Activated CD4-positive, alpha-beta memory T cell treated with anti-CD3 and anti-CD28 coated beads for 36 hours (primary cell): ENCODE data around the gene NFATC1. TPM values are rescaled to one million over a fixed set of nuclear protein-coding genes. Genes with fewer than 3 reads are reported as not detected.

ENCODE experiments used
- CTCF ChIA-PET: fragments of 350-600 bp; sonication (Branson Sonifier 250); formaldehyde crosslinking; loops from one replicate; lab custom pipeline; 2021; ENCODE audit warnings: antibody characterized with exemption, inconsistent platforms; lab: Charles Lee
- POLR2A ChIA-PET: fragments of 350-600 bp; sonication (Branson Sonifier 250); formaldehyde crosslinking; loops from one replicate; lab custom pipeline; 2021; ENCODE audit warnings: antibody characterized with exemption; lab: Charles Lee
- DNase-seq: peaks from one replicate; pipeline ENCODE4 v3.0.0-alpha.2; 2020
- H3K27ac Mint-ChIP-seq: one replicate; pipeline ENCODE4 v1.8.0; 2021; ENCODE audit warnings: mixed read lengths
- H3K27me3 Mint-ChIP-seq: one replicate; pipeline ENCODE4 v1.8.0; 2021; ENCODE audit warnings: mixed read lengths
- H3K36me3 Mint-ChIP-seq: one replicate; pipeline ENCODE4 v1.8.0; 2021; ENCODE audit warnings: mixed read lengths
- H3K4me1 Mint-ChIP-seq: one replicate; pipeline ENCODE4 v1.8.0; 2021; ENCODE audit warnings: low read depth, mixed read lengths
- H3K4me3 Mint-ChIP-seq: one replicate; pipeline ENCODE4 v1.8.0; 2021; ENCODE audit warnings: mild to moderate bottlenecking, mixed read lengths
- H3K9me3 Mint-ChIP-seq: one replicate; pipeline ENCODE4 v1.8.0; 2021; ENCODE audit warnings: mixed read lengths
- intact Hi-C: fragments of 100-400 bp; cut with micrococcal nuclease; formaldehyde crosslinking; loops from one replicate; pipeline ENCODE4 v1.15.1; 2023
- total RNA-seq, 2 experiments: library from RNA; stranded (reverse); gene quantifications; one replicate each; pipeline ENCODE4 v1.2.3, GENCODE V29; 2021

The NFATC1 gene
- total RNA-seq, 2 experiments from 2014 or later = 83.7 to 85.4 TPM

- ChIA-PET CTCF (interaction anchor here (0.8 to 1.2 kb wide), 2 partner anchors 20 to 146 kb away, joined by 3 read pairs; no protein-coding TSS in a partner anchor), POLR2A (no interaction called here)
- H3K4me1 Mint-ChIP-seq = no peaks in the 10 kb centered on the region
- no peaks in the 10 kb centered on the region for H3K9me3 Mint-ChIP-seq
- no peaks in the 10 kb centered on the region for H3K36me3 Mint-ChIP-seq
- peaks cover 4% of the 10 kb centered on the region for H3K27me3 Mint-ChIP-seq
- intact Hi-C loops = no loop called here
- no peak overlapping the region for H3K27ac Mint-ChIP-seq
- DNase-seq = no peak
- no peak overlapping the region for H3K4me3 Mint-ChIP-seq
These were observed 10.9 kb upstream of the NFATC1 start for GRCh38 chr18:79384834-79385233.

DNA sequence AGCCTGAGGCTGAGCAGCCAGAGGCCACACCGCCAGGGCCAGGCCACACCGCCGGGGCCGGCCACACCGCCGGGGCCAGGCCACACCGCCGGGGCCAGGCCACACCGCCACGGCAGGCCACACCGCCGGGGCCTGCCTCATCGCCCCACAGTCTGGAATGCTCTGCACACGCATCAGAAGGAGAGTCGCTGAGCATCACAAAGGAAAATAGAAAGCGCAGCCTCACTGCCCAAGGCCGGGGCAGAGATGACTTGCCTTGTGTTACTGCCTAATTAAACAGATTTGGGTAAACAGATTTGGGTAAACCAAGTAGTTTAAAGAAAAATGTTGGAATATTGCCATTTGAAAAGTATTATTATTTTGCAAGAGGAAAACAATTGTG lies 10.4 kb upstream of the NFATC1 start:
- CTCF ChIA-PET = interaction anchor here (1.2 kb wide), 1 partner anchor 145 kb away, joined by 3 read pairs; no protein-coding TSS in a partner anchor
- DNase-seq = no peak
- no peak overlapping the region for H3K27ac Mint-ChIP-seq
- no peaks in the 10 kb centered on the region for H3K36me3 Mint-ChIP-seq
- H3K4me3 Mint-ChIP-seq = no peak overlapping the region
- POLR2A ChIA-PET = no interaction called here
- intact Hi-C loops = no loop called here
- H3K27me3 Mint-ChIP-seq = peaks cover 4% of the 10 kb centered on the region
- no peaks in the 10 kb centered on the region for H3K9me3 Mint-ChIP-seq
- H3K4me1 Mint-ChIP-seq = no peaks in the 10 kb centered on the region

- ChIA-PET POLR2A (no interaction called here), CTCF (no interaction called here)
- H3K27me3 Mint-ChIP-seq = peaks cover 4% of the 10 kb centered on the region
- H3K9me3 Mint-ChIP-seq = no peaks in the 10 kb centered on the region
- H3K27ac Mint-ChIP-seq = no peak overlapping the region
- intact Hi-C loops = no loop called here
- H3K36me3 Mint-ChIP-seq = no peaks in the 10 kb centered on the region
- H3K4me1 Mint-ChIP-seq = no peaks in the 10 kb centered on the region
- no peak overlapping the region for H3K4me3 Mint-ChIP-seq
- no peak for DNase-seq
These were observed 9.9 kb upstream of the NFATC1 start for GRCh38 chr18:79385708-79386341.

DNA sequence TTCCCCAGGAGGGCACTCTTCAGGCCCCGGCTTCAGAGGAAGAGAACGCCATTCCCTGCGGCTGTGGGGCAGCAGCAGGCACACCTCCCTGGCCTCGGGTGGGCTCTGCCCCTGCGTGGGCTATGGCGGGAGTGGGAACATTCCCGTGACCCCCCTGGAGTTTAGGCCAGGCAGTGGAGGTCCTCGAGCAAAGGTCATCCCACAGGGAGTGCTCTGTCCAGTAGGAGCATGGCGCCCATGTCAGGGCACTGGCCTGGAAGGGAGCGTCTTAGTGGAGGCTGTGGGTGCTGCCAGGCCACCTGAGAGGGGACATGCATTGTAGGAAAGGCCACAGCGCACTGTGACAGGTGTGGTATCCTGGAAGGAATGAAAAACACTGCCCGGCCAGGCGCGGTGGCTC lies 9.2 kb upstream of the NFATC1 start:
- CTCF ChIA-PET = no interaction called here

GRCh38 chr18:79387214-79387613 lies 8.5 kb upstream of the NFATC1 start:
- H3K27ac Mint-ChIP-seq = no peak overlapping the region
- intact Hi-C loops = no loop called here
- no peak for DNase-seq
- no peaks in the 10 kb centered on the region for H3K36me3 Mint-ChIP-seq
- no peak overlapping the region for H3K4me3 Mint-ChIP-seq
- CTCF ChIA-PET = interaction anchor here (1.3 to 4.4 kb wide), 2 partner anchors 8 to 12 kb away, joined by 4 to 35 read pairs; no protein-coding TSS in a partner anchor
- no peaks in the 10 kb centered on the region for H3K9me3 Mint-ChIP-seq
- POLR2A ChIA-PET = no interaction called here
- H3K4me1 Mint-ChIP-seq = peaks cover under 1% of the 10 kb centered on the region
- peaks cover 4% of the 10 kb centered on the region for H3K27me3 Mint-ChIP-seq

More for the DNA sequence above, 9.2 kb upstream of the NFATC1 start:
- intact Hi-C loops = no loop called here
- Mint-ChIP-seq H3K27ac (no peak overlapping the region), H3K36me3 (no peaks in the 10 kb centered on the region), H3K9me3 (no peaks in the 10 kb centered on the region), H3K4me3 (no peak overlapping the region), H3K4me1 (no peaks in the 10 kb centered on the region), H3K27me3 (peaks cover 4% of the 10 kb centered on the region)
- no peak for DNase-seq
- POLR2A ChIA-PET = no interaction called here

DNA sequence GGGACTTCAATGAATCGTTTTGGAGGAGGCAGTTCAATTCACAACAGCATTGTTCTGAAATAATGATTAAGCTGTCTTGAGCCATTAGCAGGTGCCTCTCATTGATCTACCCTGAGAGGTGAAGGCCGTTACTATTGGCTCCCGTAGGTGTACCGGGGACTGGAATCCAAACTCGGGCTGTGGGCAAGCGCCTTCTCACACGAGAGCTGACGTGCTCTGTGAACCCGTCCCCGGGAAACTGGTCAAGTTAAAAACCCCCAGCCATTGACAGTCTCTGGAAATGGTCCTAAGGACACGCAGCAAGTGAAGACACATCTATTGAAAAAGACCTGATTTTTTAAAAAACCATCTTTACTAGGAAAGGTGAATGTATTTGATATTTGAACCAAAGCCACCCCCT lies 8.1 kb upstream of the NFATC1 start:
- peaks cover 3% of the 10 kb centered on the region for H3K4me1 Mint-ChIP-seq
- no peaks in the 10 kb centered on the region for H3K36me3 Mint-ChIP-seq
- ChIA-PET POLR2A (no interaction called here), CTCF (interaction anchor here (1.3 to 4.4 kb wide), 2 partner anchors 8 to 11 kb away, joined by 4 to 35 read pairs; no protein-coding TSS in a partner anchor)
- H3K4me3 Mint-ChIP-seq = no peak overlapping the region
- no peak overlapping the region for H3K27ac Mint-ChIP-seq
- peaks cover 4% of the 10 kb centered on the region for H3K27me3 Mint-ChIP-seq
- DNase-seq = no peak
- H3K9me3 Mint-ChIP-seq = no peaks in the 10 kb centered on the region
- intact Hi-C loops = no loop called here

DNA sequence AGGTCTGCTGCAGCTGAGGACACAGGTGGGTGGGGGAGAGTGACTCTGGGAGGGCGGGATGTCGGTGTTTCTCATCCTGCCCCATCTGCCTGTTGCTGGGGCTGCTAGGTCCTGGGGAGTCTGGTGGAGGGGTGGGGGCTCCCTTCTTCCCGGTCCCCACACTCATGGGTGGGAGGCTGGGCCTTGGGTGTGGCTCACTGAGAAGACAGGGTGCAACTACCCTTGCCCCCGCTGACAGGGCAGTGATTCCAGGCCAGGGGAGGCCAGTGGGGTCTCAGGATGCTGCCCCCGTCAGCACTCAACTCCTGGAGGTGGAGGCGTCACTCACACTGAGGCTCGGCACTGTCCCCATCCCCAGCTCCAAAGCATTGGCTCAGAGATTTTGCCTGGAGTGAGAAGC lies 7.7 kb upstream of the NFATC1 start:
- DNase-seq = no peak
- H3K27ac Mint-ChIP-seq = no peak overlapping the region
- H3K4me3 Mint-ChIP-seq = no peak overlapping the region
- ChIA-PET POLR2A (no interaction called here), CTCF (interaction anchor here (1.3 to 4.4 kb wide), 2 partner anchors 8 to 11 kb away, joined by 4 to 35 read pairs; no protein-coding TSS in a partner anchor)
- H3K36me3 Mint-ChIP-seq = no peaks in the 10 kb centered on the region
- peaks cover 4% of the 10 kb centered on the region for H3K27me3 Mint-ChIP-seq
- H3K4me1 Mint-ChIP-seq = peaks cover 6% of the 10 kb centered on the region
- no peaks in the 10 kb centered on the region for H3K9me3 Mint-ChIP-seq
- intact Hi-C loops = no loop called here

GRCh38 chr18:79389689-79390088 lies 6.0 kb upstream of the NFATC1 start:
- Mint-ChIP-seq H3K36me3 (no peaks in the 10 kb centered on the region), H3K9me3 (no peaks in the 10 kb centered on the region), H3K27me3 (peaks cover 4% of the 10 kb centered on the region), H3K4me1 (peaks cover 10% of the 10 kb centered on the region), H3K4me3 (no peak overlapping the region), H3K27ac (no peak overlapping the region)
- CTCF ChIA-PET = interaction anchor here (1.1 to 4.4 kb wide), 2 partner anchors 10 to 140 kb away, joined by 4 to 35 read pairs; no protein-coding TSS in a partner anchor
- intact Hi-C loops = no loop called here
- DNase-seq = no peak
- POLR2A ChIA-PET = no interaction called here

DNA sequence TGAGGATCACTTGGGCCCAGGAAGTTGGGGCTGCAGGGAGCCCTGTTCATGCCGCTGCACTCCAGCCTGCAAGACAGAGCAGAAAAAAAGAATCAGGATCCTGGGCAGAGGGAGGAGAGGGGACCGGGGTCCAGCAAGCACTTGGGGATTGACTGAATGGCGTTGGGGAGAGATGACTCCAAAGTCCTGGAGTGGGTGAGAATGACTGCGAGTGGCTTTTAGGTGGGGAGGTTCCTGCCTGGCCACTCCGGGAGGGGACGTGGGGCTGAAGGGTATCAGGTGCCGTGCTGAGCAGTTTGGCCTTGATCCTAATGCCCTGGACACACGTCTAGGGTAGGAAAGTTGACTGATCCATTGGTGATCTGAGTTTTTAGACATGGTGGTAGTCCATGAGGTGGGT lies 3.5 kb upstream of the NFATC1 start:
- Mint-ChIP-seq H3K36me3 (peaks cover under 1% of the 10 kb centered on the region), H3K9me3 (no peaks in the 10 kb centered on the region), H3K4me3 (no peak overlapping the region), H3K27me3 (peaks cover 4% of the 10 kb centered on the region), H3K27ac (no peak overlapping the region), H3K4me1 (peaks cover 12% of the 10 kb centered on the region)
- ChIA-PET CTCF (interaction anchor here (1.5 to 2.1 kb wide), 2 partner anchors 12 to 15 kb away, joined by 4 to 22 read pairs; no protein-coding TSS in a partner anchor), POLR2A (interaction anchor here (0.7 to 7.5 kb wide), 4 partner anchors 13 to 289 kb away, joined by 3 to 63 read pairs (median 8); no protein-coding TSS in a partner anchor)
- intact Hi-C loops = no loop called here
- no peak for DNase-seq

DNA sequence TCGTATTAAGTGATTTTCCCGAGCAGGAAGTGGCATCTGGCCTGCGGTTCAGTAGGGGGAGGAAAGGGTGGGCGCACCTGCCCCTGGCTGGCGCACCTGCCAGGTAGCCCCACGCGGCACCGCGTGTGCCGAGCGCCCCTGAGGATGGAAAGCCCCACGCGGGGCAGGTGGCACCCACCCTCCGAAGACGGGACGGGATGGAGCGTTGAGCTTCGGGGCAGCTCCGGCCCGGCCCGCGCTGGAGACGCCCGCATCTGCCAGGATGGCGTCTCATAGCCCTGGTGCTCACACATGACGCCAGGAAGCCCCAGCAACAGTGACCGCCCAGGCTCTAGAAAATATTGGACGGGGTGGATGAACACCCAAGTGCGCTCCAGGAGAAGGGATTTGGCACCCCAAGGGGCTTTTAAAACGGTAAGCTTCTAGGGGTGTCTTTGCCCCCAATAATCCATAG lies 2.5 kb upstream of the NFATC1 start:
- peak overlapping the region; percentile 74 for H3K27ac Mint-ChIP-seq
- peaks cover 19% of the 10 kb centered on the region for H3K4me1 Mint-ChIP-seq
- ChIA-PET POLR2A (interaction anchor here (0.6 to 7.5 kb wide), 7 partner anchors 9 to 287 kb away, joined by 3 to 63 read pairs (median 4); no protein-coding TSS in a partner anchor), CTCF (interaction anchor here (0.8 to 2.1 kb wide), 12 partner anchors 11 to 250 kb away, joined by 3 to 22 read pairs (median 4); no protein-coding TSS in a partner anchor)
- DNase-seq = no peak
- intact Hi-C loops = no loop called here
- peak overlapping the region; percentile 77 for H3K4me3 Mint-ChIP-seq
- no peaks in the 10 kb centered on the region for H3K9me3 Mint-ChIP-seq
- H3K27me3 Mint-ChIP-seq = peaks cover 4% of the 10 kb centered on the region
- H3K36me3 Mint-ChIP-seq = peaks cover 8% of the 10 kb centered on the region

DNA sequence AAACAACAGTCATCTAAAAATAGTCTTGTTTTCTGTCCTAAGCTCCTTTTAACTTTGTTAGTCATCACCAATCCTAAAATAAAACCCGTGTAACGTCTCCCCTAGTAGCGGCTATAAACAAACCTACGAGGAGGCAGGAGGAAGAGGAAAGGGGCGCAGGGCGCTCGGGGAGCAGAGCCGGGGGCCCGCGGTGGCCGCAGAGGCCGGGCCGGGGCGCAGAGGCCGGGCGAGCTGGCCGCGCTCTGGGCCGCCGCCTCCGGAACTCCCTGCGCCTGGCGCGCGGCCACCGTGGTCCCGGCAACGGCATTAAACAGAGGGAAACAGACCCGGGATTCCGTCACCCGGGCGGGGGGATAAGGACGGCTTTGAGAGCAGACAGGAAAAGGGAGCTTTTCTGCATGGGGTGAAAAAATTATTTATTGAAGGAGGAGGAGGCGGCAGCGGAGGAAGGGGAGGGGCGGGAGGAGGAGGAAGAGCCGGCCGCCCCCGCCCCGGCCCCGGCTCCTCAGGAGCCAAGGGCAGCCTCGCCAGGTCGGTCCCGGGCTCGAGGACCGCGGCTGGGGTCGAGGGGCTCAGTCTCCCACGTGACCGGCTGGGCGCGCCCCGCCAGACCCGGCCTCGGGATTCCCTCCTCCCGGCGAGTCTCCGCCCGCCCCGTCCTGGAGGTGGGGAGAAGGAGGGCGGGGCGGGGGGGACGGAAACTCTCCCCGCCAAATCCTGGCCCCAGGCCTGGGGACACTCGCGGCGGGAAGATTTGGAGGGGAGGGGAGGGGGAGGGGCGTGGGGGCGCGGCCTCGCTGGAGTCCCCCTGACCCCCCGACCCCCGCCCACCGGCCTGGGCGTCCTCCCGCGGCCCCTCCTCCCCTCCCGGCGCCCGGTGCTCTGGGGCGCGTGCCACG lies 1.8 kb upstream of the NFATC1 start:
- POLR2A ChIA-PET = interaction anchor here (0.6 to 7.5 kb wide), 8 partner anchors 8 to 286 kb away, joined by 3 to 63 read pairs (median 4); no protein-coding TSS in a partner anchor
- Mint-ChIP-seq H3K4me3 (peak overlapping the region; percentile 77), H3K27ac (peak overlapping the region; percentile 74), H3K9me3 (no peaks in the 10 kb centered on the region), H3K4me1 (peaks cover 25% of the 10 kb centered on the region), H3K36me3 (peaks cover 13% of the 10 kb centered on the region), H3K27me3 (peaks cover 4% of the 10 kb centered on the region)
- intact Hi-C loops = loop anchor here (2.0 kb wide), 2 partner anchors 15 to 285 kb away; partner anchors contain the start of gene CTDP1
- peak; percentile 67 for DNase-seq
- CTCF ChIA-PET = interaction anchor here (0.8 to 2.1 kb wide), 12 partner anchors 12 to 249 kb away, joined by 3 to 22 read pairs (median 4); no protein-coding TSS in a partner anchor
